Testis (tissue), 2 donors: ENCODE measurements around the gene RASD2.

ENCODE experiments used
- POLR2A ChIP-seq: fragments of 450-650 bp; IDR thresholded peaks from one replicate; pipeline ENCODE4 v1.6.1; 2017; ENCODE audit warnings: antibody characterized with exemption, mild to moderate bottlenecking, moderate library complexity
- TF ChIP-seq, protein P1 (sequence below), 3 experiments: fragments of 450-650 bp in 2 of 3; fragments of 200-600 bp in 1 of 3; sonication (generic) in 1 of 3; IDR thresholded peaks; one replicate each; pipeline ENCODE4 v1.5.1; 2016 to 2019; ENCODE audit warnings: antibody characterized with exemption in 3 of 3, mild to moderate bottlenecking in 2 of 3, moderate library complexity in 1 of 3

DNA sequence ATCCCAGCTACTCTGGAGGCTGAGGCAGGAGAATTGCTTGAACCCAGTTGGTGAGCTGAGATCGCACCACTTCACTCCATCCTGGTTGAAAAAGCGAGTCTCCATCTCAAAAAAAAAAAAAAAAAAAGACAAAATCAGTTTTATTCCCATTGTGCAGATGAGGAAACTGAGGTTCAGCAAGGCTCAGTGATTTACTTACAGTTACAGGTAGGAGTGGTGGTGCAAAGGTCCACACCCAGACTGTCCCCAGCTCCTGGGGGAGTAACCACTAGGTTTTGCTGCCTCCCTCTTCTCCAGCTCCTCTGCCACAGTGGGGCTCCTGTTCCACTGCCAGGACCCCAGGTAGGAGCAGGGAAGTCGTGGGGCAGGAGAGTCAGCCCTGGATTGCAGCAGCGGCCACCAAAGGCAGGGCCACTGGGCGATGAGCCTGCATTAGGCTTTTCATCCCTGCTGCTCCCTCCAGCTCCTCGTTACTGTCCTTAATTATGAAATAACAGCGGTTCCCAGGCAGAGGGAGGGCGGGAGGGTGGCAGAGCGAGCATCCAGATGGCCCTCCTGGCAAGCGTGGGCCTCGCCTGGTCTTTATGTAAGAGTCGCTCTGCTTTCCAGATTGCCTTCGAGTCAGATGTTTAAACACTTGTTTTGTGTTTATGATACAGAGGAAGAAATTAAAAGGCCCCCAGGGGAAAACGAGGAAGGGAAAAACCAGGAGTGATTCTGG lies 15.5 kb upstream of the RASD2 start:
- TF ChIP-seq, protein P1, sequence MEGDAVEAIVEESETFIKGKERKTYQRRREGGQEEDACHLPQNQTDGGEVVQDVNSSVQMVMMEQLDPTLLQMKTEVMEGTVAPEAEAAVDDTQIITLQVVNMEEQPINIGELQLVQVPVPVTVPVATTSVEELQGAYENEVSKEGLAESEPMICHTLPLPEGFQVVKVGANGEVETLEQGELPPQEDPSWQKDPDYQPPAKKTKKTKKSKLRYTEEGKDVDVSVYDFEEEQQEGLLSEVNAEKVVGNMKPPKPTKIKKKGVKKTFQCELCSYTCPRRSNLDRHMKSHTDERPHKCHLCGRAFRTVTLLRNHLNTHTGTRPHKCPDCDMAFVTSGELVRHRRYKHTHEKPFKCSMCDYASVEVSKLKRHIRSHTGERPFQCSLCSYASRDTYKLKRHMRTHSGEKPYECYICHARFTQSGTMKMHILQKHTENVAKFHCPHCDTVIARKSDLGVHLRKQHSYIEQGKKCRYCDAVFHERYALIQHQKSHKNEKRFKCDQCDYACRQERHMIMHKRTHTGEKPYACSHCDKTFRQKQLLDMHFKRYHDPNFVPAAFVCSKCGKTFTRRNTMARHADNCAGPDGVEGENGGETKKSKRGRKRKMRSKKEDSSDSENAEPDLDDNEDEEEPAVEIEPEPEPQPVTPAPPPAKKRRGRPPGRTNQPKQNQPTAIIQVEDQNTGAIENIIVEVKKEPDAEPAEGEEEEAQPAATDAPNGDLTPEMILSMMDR (IDR thresholded peaks at IDR 0.05): no peak
- no peak for TF ChIP-seq POLR2A
